Occipital lobe (tissue), 2 donors: Measurements from ENCODE around the gene TNFRSF25. TPM values are rescaled to one million over a fixed set of nuclear protein-coding genes. Genes with fewer than 3 reads are reported as not detected.
"Not testable (repeated sequence)": the region's sequence is repeated elsewhere in the genome, so short reads cannot be mapped to it uniquely, and the experiment has no call there.

Experiments used
- DNase-seq: peaks from one replicate; lab custom pipeline; 2025; lab: John Stamatoyannopoulos, UW
- total RNA-seq: library from RNA; depleted of rRNA; stranded (reverse); fragments of >200 nt; gene quantifications from one replicate; pipeline ENCODE4 v1.2.3, GENCODE V29; 2014

The TNFRSF25 gene
- total RNA-seq, 1 donor from 2014 or later, result 9.5 TPM

DNA sequence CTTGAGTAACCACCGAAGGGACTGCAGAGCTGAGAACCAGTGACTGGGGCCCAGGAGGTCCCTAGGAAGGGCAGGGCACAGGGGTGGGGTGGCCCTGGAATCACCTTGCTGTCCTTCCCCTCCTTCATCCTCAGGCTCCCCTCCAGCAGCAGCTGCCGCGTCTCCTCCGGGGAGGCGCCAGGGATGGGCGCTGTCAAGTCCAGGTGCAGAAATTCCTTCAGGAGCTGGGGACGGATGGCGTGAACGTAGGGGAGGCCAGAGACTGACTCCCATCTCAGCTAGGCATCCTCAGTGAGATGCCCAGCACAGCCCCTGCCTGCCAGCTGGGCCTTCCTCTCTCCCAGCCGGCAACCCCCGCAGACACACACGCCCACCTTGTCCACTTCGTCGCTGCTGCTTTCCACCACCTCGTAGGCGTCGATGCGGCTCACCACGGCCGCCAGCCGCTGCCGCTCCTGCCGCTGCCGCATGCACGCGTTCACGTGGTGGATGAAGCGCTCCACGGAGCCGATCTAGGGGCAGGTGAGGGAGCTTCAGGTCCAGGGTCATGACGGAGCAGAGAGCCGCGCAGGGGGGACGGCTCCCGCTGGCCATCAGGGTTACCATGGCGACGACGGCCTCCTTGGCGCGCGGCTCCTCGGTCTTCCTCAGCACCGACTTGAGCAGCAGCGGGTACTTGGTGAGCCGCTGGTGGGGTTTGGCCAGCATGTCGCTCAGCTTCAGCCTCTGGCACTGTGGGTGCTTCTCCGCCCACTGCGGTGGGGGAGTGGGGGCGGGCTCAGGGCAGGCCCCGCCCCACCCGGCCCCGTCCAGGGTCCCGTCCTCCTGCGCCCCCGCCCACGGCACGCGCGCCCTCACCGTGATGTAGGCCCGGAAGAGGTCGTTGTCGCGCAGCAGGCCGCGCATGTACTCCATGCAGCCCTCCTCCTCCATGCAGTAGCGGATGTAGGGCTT is 4.4 kb upstream of the TNFRSF25 start:
- peak; percentile 23 for DNase-seq

DNA sequence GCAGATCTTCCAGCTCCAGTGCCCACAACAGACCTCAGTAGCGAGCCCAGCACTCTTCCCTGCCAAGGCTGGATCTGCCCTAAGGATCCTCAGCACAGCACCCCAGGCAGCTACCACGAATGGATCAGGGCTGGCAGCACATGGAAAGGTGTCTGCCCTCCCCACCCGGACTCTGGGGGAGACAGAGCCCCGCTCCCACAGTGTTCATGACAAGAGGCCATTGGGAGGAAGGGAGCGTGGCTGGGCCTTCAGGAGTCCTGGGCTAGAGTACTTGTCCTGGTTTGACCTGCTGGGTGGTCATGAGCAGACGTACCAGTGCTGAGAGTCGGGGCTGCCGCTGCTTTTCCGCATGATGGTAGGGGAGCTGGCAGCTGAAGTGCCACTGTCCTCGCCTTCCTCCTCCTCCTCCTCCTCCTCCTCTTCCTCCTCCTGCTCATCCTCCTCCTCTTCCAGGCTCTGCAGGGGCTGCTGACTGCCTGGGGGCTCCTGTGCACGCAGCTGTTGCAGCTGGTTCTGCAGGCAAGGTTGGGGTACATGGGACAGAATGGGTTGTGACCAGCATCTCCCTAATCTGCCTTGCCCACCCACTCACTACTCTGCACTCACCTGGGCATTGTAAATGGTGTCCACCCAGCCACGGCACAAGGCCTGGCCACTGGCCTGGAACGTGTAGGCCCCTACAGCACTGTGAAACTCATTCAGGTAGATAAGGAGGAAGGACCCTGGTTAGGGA is 2.9 kb upstream of the TNFRSF25 start:
- no peak for DNase-seq

DNA sequence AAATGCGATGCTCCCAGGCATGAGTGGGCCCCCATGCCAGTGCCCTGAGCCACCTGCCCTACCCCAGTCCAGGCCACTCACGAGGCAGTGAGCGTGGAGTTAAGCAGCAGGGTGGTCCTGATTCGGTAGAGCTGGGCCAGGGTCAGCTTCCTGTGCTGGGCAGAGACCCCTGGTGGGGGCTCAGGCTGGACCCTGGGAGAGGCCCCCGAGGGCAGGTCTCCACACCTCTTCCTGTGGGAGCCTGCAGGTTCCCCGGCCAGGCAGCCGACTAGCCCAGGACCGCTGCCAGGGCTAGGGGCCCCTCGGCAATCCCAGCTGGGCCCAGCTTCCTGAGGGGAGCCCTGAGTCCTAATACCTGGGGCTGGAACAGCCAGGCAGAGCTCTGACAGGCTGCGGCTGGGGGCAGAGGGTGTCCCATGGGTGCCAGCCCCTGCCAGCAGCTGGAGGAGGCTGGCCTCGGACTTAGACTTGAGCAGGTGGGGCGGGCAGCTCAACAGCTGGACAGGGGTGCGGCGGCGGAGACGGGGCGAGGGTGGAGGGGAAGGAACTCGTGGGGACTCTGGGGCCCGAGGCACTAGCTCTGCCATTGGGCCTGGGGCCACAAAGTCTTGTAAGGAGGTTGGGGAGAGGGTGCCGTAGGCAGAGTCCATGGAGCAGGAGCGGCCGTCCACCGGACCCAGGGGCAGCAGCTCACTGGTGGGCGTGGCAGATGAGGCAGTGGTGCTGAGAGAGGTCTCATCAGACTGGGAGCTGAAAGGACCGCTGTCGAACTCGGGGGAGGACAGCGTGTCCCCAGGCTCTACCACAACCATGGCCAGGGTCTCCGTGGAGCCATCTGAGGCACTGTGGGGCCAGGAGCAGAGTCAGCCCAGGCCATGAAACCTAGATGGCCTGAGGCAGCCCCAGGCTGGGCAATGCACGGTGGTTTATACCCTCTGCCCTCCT is 2.0 kb upstream of the TNFRSF25 start:
- DNase-seq, result no peak

DNA sequence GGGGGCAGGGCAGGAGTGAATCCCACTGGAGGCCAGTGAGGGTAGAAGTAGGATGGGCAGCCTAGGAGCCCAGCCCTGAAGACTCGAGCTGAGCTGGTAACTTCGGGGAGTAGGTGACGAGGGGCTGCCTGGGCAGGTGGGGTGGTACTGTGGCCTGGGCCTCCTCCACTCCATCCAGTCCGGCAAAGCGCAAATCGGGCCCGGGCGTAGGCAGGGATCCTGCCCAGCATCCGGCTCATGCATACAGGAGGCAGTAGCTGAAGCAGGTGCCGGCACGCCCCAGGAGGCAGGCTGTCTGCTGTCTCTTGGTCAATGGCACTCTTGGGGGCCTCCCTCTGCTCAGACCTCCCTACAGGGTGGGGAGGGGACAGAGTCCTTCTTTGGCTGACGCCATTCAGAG is 1.3 kb upstream of the TNFRSF25 start:
- DNase-seq, result no peak

DNA sequence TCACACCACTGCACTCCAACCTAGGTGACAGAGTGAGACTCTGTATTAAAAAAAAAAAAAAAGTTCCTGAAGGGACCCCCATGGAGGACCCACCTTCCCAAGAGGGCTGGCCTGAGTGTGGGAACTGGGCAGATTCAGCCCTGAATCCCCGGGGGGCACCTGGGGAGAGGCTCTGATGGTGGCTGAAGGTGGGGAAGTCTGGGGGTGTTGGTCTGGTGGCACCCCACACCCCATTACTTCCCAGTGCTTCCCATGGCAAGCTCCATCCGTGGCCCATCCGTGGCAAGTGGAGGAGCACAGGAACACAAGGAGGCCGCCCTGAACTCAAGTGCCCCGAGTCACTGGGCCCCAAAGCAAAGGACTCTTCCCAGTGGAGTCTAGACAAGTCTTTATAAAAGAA is 778 bp upstream of the TNFRSF25 start:
- no peak for DNase-seq

DNA sequence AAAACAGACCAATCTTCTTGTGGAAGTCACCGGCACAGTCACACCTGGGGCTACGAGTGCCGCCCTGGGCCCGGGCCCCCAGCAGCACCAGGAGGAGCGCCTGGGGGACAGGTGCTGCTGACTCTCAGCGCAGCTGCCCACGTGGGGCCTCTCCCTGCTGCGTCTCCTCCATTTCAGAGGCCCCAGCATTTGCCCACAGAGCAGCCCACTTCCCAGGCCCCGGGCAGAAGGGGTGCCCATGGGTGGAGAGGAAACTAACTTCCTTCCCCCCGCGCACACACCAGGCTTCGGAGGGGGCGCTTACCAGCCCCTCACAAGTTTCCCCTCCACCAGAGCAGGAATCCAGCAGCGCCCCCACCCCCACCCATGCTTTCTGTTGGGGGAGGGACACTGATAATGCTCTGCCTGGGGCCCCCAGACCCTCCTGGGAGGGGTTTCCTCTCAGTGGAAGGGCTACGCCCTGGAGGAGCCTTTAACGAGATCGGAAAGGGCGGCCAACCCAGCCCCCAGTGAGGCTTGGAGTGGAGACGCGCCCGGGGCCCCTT is 440 bp downstream of the TNFRSF25 start:
- no peak for DNase-seq

DNA sequence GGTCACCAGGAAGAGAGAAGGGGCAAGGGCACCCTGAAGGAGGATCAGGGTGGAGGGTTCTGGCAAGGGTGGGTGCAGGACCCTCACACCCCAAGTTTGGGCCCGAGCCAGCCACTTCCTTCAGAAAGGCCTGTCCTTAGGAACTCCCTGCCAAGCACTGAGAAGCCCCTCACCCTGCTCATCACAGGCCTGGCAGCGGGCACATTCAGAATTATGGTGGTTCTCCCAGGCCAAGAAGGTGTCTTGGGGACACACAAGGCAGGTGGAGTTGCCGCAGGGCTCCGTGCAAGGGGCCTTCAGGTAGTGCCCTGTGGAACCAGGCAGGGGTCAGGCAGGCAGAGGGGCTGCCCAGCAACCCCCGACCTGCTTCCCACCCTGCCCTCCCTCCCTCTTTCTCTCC is 1.1 kb downstream of the TNFRSF25 start:
- no peak for DNase-seq

DNA sequence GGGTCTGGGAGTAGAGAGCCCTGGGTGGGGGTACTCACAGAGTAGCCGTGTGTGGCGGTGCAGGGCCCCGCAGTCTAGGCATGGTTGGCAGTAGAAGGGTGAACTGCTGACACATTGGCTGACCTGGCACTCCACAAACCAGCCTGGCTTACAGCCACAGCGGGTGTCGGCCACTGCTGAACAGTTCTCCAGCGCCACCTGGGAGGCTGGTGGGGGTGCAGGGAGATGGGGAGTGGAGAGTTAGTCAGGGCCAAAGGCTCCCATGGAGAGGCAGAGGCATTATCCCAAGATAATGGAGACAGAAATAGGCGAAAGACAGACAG is 1.5 kb downstream of the TNFRSF25 start:
- no peak for DNase-seq

DNA sequence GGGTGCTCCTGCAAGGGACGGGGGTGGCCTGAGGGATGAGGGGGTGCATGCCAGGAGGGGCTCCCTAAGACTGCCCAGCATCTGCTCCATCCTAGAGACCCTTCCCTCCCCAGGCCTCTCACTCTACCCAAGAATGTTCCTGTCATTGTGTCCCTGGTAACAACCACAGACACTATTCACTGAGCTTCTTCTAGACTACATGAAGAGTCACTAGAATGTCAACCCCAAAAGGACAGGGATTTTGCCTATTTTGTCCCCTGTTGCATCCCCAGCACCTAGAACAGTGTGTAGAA is 2.9 kb downstream of the TNFRSF25 start:
- no peak for DNase-seq

DNA sequence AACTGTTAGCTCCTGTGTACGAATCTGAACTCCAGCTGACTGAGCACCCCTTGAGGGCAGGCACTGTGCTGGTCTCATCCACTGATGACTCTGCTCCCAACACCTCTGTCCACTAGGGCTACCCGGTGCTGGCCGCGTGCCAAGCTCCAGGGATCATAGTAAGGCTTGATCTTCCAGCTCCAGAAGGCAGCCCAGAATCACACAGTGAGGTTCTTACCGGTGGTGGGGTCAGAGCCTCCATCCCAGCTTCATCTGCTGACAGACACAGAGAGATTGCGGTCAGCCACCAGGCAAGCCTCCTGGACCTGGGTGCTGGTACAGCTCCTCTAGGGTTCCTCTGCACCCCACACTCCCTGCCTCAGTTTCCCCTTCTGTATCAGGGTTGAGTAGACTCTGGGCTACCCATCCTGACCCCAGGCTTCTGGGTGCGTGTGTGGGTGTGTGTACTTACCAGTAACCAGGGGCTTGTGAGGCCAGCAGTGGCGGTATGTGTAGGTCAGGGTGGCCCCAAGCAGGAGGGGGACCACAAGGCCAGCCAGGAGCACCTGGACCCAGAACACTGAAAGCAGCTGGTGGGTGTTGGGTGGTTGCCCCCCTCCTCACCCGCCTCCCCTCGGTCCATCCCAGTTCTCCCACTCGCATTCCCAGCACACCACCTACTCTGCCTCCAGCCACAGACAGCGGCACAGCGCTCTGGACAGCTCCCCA is 3.4 kb downstream of the TNFRSF25 start:
- DNase-seq, result no peak

DNA sequence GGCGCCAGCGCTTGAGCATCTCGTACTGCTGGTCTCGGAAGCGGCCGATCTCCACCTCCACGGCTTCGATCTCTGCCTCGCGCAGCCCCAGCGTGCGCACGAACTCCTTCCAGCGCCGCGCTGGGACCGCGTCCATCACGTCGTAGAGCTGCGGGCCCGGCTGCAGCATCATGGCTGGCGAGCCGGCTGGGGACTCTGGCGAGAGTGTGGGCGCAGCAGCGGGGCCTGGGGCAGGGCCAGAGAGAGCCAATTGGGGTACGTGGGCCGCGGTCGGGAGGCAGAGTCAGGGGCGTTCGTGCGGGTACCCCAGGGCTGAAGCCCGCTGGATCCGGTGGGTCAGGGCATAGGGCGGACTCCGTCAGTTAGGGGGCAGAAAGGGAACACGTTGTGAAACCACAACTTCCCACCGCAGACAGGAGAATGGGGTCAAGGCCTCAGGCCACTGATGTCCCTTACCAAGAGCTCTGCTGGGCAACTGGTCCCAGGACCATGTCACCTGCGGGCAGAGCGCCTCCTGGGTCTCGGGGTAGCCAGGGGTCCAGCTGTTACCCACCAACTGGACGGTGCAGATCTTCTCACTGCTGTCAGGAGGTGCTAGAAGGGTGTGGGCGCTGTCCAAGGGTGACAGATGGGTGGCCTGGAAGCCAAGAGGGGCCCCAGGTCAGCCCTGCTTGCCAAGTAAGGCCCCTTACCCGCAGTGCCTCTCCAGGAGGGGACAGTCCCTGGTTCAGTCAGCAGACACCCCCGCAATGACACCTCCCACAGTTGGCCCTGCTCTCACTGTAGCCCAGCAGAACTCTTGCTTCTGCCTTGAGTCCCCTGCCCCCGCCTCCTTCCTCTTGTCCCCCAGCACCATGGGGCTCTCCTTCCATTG is 4.2 kb downstream of the TNFRSF25 start:
- DNase-seq, result no peak

DNA sequence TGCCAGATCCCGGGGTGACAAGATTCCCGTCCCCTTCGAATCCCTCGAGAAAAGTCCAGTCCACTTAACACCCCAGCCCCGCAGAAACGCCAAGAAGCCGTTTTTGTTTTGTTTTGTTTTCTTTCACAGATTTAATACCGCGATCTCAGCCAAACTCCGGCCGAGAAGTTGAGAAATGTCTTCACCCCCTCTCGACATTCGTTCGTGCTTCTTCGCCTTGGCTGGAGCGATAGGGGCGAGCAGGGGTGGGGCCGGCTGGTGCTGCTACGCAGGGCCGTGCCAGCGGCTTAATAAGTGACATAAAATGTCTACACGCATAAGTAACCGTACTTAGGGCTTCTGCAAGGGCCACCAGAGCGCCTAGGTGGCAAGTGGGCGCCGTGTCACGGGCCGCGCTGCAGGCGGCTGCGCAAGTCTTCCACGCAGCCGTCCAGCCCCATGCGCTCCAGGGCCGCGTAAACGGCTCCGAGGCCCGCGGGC is 4.9 kb downstream of the TNFRSF25 start:
- DNase-seq, result no peak

DNA sequence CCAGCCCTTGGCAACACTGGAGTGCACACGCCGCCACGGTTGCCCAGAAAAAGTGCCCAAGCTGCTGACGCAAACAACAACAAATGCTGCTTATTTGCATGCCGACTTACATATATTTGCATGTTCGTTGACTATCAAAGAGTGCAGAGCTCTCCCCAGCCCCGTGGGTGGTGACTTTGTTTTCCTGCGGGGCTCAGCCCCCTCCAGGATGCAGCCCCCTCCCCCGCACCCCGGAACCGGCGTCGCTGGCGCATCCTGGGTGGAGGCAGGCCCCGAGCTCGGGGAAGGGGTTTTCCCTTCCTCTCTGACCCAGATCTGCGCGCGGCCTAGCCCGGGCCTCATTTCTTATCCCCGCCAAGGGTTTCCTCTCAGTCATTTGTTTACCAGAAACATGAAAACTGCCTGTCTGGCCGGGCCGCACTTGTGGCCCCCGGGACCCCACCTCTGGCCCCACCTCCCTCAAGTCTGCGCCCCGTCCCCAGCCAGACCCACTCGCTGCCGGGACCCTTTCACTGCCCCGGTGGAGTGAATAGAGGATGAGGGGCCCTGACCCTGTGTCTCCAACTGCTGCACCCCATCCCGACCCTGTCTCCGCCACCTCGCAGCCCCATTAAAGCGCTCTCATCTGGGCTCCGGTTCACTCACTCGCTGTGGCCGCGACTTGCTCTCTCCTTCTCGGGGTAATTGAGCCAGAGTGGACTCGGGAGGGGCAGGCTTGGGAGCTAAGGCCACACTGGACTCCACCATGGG is 5.5 kb downstream of the TNFRSF25 start:
- DNase-seq, result no peak

DNA sequence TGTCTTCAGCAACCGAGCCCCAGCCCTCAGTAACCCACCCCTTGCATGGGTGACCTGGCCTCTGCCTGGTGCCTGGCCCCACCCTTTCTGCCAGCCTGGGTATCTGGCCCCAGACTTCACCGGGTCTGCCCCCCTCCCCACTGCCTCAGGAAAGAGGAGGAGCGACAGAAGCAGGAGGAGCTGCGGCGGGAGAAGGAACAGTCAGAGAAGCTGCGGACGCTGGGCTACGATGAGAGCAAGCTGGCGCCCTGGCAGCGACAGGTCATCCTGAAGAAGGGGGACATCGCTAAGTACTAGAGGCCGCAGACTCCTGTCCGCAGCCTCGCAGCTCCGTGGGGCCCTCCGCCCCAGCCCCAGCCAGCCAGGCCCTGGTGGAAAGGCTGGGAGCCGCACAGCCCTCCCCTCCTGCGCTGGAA is 6.1 kb downstream of the TNFRSF25 start:
- no peak for DNase-seq

DNA sequence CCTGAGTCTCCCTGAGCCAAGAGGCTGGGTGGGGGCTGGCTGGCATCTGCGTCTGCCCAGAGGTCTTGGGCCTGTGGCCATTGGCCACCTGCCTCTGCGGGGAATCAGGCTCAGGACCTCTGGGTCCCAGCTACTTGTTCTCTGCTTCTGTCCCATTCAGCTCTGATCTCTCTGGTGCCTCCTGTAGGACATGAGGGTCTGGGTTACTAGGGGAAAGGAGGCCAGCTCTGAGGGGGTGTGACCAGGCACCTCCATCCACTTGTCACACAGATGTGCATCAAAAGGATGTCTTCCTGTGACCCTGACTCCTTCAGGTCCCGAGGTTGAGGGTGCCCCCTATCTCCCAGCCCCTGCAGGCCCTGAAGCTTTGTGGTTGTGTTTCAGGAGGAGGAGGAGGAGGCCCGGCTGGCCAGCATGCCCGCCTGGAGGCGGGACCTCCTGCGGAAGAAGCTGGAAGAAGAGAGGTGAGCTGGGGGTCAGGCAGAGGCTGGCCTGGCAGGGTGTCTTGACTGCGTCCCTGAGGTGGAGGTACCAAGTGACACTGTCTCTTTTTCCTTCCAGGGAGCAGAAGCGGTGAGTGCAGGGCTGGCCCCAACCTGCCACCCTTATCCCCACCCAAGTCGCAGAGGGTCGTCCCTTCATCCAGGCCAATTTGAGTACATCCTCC is 9.0 kb downstream of the TNFRSF25 start:
- DNase-seq, result no peak

DNA sequence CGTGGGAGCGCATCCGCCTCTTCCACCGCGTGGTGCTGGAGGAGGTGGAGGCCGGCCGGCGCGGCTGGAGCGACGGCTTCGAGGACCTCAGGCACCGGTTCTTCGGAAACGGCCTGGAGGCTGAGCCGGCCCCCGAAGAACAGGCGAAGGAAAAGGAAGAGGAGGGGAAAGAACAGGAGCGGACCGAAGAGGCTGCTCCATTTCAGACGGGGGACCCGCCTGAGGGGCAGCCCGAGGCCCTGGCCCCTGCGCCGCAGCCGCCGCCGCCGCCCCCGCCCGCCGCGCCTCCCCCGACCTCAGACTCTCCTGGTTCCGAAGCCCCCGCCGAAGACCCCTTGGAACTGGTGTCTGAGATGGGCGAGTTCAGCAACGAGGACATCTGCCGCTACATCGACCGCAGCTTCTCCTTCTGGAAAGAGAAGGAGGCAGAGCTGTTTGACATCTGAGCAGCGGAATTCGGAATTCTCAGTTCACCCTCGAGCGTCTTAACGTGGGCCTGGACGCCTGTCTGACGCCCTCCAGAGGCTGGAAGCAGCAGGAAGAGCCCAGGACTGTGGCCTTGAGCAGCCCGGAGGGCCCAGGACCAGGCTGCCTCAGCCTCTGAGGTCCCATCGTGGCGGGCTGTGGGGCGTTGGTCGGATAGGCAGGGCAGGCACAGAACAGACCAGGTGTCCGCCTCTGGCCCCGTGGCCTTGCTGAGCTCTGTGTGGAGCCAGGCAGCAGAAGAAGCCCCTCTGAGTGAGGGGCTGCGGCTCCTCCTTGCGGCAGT is 10.0 kb downstream of the TNFRSF25 start:
- not testable (repeated sequence) for DNase-seq

DNA sequence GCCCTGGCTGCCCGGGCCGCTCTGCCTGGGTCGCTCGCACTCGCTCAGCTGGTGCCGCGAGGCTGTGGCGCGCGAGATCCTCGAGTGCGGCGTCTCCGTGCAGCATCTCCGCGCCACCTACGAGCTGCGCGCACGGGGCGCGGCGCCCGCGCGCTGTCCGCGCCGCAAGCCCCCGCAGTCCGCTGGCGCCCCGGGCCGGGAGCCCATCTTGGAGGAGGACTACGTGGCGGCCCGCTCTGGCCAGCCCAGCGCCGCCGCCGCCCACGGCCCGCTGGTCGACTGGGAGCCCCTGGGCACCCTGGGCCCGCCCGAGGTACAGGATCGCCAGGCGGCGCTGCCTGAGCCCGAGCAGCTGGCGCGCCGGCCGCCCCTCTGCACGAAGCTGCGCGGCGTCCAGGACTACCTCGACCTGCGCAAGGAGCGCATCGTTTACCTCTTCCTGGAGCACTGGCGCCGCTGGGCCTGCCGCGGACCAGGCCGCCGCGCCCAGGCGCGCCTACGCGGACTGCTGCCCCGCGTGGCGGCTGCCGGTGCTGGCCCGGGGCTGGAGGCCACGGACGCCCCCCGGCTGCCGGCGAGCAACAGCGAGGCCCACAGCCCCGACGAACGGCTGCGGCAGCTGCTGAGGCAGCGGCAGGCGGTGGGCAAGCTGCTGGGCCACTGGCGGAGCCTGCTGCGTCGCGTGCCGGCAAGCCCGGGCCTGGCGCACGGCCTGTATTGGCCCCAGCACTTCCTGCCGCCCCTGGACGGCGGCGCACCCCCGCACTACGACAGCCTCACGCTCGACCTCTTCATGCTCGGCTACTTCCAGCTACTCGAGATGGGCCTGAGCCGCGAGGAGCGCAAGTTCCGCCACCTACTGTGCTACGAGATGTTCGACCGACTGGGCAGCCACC is 10.9 kb downstream of the TNFRSF25 start:
- no peak for DNase-seq
